HUDEP-2 (cell line): ENCODE measurements around the gene PHF21A.

Source experiments
- DNase-seq, 76 experiments: peaks; one replicate each; lab custom pipeline; 2025; ENCODE audit not compliant: unreplicated experiment in 76 of 76; lab: John Stamatoyannopoulos, UW

Gene PHF21A

DNA sequence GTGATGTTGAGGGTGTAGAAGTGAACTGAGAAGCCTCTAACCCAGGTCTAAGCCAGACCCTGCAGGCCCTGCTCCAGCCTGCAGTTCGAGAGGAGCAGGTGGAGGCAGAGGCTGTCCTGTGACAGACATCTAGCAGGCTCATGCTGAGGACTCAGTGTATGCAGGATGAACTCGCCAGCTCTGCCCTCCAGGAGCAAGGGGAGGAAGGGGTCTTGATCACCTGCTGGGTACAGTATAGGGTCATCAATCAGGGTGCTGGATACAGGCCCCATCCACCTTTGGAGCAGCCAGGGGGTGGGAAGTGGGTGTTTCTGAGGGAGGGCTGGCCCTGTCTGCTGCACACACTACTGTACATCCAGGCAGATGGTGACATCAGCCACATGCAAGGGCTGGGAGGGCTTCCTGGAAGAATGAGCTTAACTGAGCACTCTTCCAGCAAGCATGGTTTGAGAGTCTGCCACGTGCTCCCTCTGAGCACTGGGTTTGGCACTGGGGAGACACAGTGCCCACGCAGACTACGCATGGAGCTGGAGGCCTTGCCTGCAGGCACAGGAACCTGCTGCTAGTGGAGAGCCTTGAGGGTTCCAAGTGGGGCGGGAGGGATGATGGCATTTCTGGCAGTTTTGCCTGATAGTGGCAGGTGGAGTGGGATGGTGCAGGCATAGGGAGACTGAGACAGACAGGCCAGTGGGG lies 226.6 kb downstream of the PHF21A start:
- DNase-seq, result no peak

DNA sequence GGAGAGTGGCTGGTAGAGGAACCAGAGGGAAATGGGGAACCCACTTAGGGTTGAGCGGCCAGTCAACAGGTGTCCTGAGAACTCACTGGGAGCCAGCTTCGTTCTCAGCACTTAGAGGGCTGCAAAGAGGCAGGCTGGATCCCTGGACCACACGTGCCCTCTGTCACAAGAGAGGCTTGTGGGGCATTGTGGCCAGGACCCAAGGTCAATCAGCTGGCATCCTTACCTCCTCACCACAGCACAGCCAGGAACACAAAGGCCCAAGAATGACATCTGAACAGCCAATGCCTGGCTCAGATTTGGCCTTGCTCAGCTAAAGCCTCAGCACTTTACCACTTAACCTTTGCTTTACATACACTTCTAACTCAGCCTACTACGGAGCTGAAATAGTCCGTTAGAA lies 228.4 kb downstream of the PHF21A start:
- no peak for DNase-seq

DNA sequence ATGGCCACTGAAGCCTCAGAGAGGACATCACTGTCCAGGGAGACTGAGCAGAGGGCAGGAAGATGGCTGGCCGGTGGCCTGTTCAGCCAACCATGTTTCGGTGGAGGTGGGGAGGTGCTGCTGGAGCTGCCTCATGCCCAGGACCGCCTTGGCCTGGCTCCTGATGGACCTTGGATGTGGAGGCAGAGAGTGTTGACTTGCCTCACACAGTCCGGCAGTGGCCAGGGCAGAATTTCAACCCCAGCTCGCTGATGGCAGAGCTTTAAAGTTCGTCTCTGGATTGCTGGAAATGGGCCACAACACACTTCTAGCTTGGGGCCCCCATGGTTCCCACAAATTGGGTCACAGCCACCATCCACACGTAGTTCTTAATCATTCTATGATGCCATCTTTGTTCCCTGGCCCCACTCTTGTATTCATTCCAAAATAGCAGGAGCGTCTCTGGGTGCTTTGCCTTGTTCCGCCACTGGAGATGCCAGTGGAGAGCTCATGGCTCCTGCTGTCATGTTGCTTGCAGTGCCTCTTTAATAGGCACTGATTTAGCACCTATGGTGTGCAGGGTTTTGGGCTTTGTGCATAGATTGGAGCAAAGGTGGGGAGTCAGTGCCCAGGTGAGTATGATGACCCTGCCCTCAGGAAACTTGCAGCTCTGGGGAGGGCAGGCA lies 230.2 kb downstream of the PHF21A start:
- DNase-seq, result no peak

DNA sequence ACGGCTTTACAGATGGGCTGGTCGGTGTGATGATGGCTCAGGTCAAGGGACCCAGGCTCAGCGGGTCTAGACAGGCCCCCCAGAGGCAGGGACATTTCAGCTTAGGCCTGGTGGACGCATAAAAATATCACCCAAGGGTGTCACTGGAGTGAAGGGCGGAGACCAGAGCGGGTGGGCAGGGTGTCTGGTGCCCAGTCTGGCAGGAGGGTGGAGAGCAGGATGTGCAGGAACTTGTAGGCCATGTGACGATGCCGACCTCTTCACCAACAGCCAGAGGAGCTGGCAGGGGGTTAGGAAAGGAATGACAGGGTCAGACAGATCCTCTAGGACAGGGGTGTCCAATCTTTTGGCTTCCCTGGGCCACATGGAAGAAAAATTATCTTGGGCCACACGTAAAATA lies 231.3 kb downstream of the PHF21A start:
- DNase-seq, result no peak

DNA sequence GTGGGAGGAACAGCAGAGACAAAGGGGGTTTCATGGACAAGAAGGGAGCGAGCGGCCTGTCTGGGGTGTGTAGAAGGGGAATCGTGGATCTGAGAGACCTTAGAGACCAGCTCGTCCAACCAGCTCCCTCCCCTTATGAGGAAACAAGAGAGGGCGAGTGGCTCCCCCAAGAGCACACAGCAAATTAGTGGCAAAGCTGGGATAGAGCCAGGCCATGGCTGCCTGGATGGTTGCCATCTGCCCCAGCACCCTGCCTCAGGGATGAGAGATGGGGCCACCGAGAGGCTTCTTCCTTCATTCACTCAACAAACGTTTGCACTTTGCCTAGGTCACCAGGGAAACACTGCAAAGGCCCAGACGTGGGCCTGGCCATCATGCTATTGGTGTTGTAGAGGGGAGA lies 231.7 kb downstream of the PHF21A start:
- DNase-seq, result no peak

DNA sequence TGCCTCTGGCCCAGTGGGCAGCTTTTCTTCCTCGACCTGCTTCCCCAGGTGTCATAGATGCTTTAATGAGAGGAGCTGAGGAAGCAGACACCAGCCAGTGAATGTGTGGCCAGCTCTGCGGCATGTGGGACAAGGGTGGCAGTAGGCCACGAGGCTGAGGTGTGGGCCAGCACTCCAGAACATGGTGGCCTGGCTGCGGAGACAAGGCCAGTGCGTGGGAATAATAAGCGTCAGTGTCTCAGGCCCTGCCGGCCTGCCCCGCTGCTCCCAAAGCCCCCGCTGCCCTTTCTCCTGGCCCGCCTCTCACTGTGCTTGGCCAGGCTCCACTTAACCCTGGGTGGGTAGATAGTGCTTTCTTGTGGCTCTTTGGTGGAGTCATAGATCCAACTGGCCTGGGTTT lies 233.7 kb downstream of the PHF21A start:
- DNase-seq, result no peak

DNA sequence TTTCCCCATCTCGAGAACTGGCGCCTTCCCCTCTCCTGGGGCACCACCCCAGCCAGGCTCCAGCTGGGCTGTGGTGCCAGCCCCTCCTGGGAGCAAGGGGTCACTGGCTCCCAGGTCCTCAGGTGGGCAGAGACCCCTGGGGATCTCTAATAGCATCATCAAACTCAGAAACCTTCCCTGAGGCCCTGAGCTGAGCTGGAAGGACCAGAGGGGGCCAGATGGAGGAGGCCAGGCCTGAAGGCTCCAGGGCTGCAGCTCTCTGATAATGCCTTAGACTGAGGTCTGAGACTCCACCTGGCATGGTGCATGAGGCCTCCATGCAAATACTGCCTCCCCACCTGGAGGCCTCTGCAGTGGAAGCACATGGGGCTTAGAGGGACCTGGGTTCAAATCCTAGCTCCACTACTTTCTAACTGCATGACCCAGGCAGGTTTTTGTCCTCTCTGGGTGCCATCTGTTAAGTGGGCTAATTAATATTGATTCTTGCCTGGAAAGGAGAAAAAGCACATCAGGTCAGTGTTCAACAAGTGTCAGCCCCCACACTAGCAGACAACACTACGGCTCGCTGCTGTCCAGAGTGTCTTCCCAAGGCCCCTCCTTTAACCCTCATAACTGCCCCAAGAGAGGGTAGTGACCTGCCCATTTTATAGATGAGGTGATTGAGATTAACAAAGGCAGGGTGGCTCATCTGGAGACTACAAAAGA lies 234.3 kb downstream of the PHF21A start:
- DNase-seq, result no peak

DNA sequence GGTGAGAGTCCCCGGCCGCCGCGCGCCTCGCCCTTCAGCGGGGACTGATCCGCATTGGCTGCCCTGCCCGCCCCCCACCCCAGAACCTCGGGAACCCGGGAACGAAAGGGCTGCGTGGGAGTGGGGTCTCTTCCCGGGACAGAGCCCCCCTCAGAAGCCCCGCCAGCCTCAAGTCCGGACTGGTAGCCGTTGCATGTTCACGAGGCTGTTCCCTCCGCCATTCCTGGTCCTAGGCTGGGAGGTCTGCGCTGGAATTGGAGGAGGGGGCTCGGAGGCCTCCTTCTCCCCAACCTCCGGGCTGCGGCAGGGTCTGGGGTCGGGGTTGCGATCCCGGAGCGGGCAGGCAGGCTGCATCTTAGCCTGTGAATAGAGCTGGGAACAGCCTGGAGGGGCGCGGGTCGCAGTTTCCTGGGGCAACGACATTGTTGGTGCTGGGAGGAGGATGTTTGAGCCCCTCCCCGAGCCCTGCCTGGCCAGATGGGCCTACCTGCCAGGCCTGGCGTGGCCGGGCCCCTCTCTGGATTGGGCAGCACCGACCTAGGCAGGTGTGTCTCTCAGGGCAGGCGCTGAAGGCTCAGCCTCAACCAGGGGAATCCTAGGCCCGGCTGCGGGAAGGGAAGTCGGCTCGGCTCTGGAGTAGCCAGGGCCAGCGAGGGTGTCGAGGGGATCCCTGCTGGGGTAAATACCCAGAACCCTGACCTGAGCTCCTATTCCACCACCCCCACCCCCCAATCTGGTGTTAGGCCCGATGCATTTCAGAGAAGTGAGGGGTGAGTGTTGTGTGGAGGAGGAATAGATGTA lies 235.1 kb downstream of the PHF21A start:
- DNase-seq, result no peak

DNA sequence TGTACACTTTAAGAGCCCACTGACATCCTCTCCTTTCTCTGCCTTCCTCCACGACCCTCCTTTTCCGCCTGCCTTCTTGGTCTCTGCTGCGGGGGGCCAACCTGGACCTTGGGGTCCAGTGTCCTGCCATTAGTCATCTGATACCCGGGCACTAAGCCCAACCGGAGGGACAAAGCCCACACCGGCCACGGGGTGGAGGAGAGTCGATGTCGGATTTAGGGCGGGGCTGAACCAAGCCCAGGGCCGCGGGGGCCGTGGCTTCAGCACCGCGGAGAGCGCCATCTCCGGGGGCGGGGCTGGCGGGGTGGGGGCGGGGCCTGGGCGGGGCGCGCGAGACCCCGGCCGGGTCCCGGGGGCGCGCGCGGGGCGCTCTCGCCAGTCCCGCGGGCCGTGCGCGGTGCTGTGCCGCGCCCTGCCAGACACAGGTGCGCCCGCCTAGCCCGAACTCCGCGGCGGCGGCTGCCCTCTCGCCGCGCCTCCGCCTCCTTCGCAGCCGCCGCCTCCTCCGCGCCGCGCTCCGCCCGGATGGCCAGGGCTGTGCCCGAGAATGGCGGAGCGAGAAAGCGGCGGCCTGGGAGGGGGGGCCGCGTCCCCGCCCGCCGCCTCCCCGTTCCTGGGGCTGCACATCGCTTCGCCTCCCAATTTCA lies 235.9 kb downstream of the PHF21A start, which contains the start of gene MAPK8IP1:
Gene MAPK8IP1 (plus strand): TSS at position 378 of the 647 bp plus-strand sequence. CDS start 170 bp downstream, at position 548.
- DNase-seq, result peak in 39 of 76 experiments; percentile 1 to 59 (median 30)

DNA sequence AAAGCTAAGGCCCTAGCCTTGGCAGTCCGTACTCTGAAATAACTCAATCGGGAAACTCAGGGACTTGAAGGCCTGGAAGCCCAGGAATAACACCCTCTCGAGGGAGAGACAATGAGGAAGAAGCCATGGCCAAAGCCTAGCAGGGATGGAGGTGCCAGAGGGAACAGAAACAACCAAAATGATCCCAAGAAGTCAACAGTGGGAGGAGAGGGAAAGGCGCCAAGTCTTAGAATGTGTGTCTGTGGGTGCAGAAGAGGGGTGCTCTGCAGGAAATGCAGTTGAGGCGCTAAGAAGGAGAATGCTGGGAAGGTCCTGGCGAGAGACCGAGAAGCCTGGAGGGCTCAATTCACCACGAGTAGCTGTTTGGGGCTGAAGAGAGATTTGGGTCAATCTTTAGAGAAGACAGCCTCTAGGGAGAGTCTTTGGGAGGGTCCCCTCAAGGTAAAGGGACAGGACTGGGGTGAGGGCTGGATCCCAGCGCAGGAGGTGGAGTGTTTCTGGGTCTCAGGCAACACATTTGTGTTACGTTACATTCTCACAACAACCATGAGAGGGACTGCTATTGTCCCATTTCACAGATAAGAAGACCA lies 236.6 kb downstream of the PHF21A start:
- no peak for DNase-seq
